ENCODE results near the gene NCAM2.

The NCAM2 gene

GRCh38 chr21:21001591-21002100 lies 3.4 kb downstream of the NCAM2 start:
- H3K9me3 ChIP-seq (ENCODE audit: control insufficient read depth, insufficient read depth, low read length), result no peaks in the 10 kb centered on the region
- H3K4me1 ChIP-seq (ENCODE audit: insufficient read depth, low read length), result no peaks in the 10 kb centered on the region; the same call in 1 of the 2 replicates
- H3K36me3 ChIP-seq (ENCODE audit: insufficient read depth, low read length), result no peaks in the 10 kb centered on the region
- no peak overlapping the region for H3K9ac ChIP-seq (ENCODE audit: low read depth, low read length)

DNA sequence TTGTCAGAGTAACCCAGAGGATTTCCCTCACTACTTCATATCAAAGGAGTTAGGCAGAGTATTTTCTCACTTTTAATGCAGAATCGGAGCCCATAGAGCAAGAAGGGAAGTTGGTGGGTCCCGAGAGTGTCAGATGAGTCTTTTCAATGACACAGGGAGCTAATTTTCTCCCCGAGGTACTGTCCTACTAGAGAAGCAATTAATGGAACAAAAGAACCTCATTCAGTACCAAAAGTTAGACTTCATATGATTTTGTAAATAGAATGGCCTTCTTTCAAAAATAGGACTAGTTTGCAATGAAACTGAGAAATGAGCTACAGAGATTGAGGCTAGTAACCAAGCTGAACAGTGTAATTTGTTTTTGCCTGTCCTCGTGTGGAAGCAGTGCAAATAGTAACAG lies 3.9 kb downstream of the NCAM2 start:
- no peaks in the 10 kb centered on the region for H3K36me3 ChIP-seq (ENCODE audit: insufficient read depth, low read length)
- no peak overlapping the region for H3K9ac ChIP-seq (ENCODE audit: low read depth, low read length)
- no peaks in the 10 kb centered on the region; the same call in 1 of the 2 replicates for H3K4me1 ChIP-seq (ENCODE audit: insufficient read depth, low read length)
- H3K9me3 ChIP-seq (ENCODE audit: control insufficient read depth, insufficient read depth, low read length), result no peaks in the 10 kb centered on the region

DNA sequence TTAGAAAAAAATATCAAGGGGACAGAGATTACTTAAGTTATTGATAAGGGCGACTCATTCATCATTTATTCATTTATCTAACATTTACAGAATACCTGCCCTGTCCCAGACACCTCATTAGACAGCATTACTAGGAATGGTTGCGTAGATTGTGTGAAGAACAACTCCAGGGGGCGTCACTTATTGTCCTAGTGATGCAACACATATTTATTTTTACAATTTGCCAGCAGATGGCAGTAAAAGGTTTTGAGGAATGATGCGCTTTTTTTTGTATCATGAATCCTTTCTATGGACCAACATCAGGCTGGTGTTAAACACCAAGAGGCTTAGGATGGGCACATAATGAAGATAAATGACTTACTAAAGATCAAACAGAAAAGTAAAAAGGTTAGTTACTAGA lies 5.5 kb downstream of the NCAM2 start:
- Histone ChIP-seq H3K9ac (ENCODE audit: low read depth, low read length) (no peak overlapping the region), H3K36me3 (ENCODE audit: insufficient read depth, low read length) (no peaks in the 10 kb centered on the region), H3K9me3 (ENCODE audit: control insufficient read depth, insufficient read depth, low read length) (no peaks in the 10 kb centered on the region), H3K4me1 (ENCODE audit: insufficient read depth, low read length) (no peaks in the 10 kb centered on the region; the same call in none of the 2 replicates)

DNA sequence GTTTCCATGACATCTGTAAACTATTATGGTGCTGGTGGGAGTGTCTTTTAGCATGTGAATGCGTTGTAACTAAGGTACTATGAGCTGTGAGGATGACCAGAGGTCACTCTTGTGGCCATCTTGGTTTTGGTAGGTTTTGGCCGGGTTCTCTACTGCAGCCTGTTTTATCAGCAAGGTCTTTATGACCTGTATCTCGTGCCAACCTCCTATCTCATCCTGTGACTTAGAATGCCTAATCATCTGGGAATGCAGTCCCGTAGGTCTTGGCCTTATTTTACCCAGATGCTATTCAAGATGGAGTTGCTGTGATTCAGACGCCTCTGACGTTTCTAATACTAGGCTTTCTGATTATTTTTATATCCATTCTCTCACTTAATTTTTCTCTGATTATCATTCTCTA lies 9.4 kb downstream of the NCAM2 start:
- Histone ChIP-seq H3K9me3 (ENCODE audit: control insufficient read depth, insufficient read depth, low read length) (no peaks in the 10 kb centered on the region), H3K36me3 (ENCODE audit: insufficient read depth, low read length) (no peaks in the 10 kb centered on the region), H3K9ac (ENCODE audit: low read depth, low read length) (no peak overlapping the region), H3K4me1 (ENCODE audit: insufficient read depth, low read length) (peaks cover 9% of the 10 kb centered on the region)

- Histone ChIP-seq H3K9ac (ENCODE audit: low read depth, low read length) (no peak overlapping the region), H3K9me3 (ENCODE audit: control insufficient read depth, insufficient read depth, low read length) (no peaks in the 10 kb centered on the region), H3K4me1 (ENCODE audit: insufficient read depth, low read length) (peaks cover 9% of the 10 kb centered on the region), H3K36me3 (ENCODE audit: insufficient read depth, low read length) (no peaks in the 10 kb centered on the region)
Observed at GRCh38 chr21:21010228-21010627, 12.0 kb downstream of the NCAM2 start.

DNA sequence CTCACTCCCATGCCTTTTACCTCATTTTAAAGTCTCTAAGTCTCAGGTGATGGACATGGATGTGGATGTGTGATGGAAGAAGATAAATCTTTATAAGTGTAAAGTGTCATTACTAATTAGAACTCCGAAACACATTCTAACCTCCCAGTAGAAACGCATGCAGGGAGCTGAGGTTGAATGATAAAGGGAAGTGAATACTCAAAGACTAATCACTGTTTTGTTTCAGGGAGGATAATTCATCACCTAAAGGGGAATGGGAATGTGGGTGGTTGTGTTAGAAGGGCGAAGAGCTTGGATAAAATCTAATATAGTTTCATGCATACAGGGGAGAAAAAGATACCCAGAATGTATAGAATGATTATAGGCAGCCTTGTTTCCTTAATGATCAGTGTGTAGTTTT lies 12.5 kb downstream of the NCAM2 start:
- no peaks in the 10 kb centered on the region for H3K9me3 ChIP-seq (ENCODE audit: control insufficient read depth, insufficient read depth, low read length)
- H3K36me3 ChIP-seq (ENCODE audit: insufficient read depth, low read length), result no peaks in the 10 kb centered on the region
- H3K9ac ChIP-seq (ENCODE audit: low read depth, low read length), result no peak overlapping the region
- H3K4me1 ChIP-seq (ENCODE audit: insufficient read depth, low read length), result peaks cover 9% of the 10 kb centered on the region

GRCh38 chr21:21018821-21019220 lies 20.6 kb downstream of the NCAM2 start:
- H3K4me1 ChIP-seq (ENCODE audit: insufficient read depth, low read length), result peaks cover 3% of the 10 kb centered on the region; the same call in 1 of the 2 replicates
- H3K9me3 ChIP-seq (ENCODE audit: control insufficient read depth, insufficient read depth, low read length), result no peaks in the 10 kb centered on the region
- no peak overlapping the region for H3K9ac ChIP-seq (ENCODE audit: low read depth, low read length)
- no peaks in the 10 kb centered on the region for H3K36me3 ChIP-seq (ENCODE audit: insufficient read depth, low read length)

- Histone ChIP-seq H3K4me1 (ENCODE audit: insufficient read depth, low read length) (peaks cover 3% of the 10 kb centered on the region; the same call in 1 of the 2 replicates), H3K36me3 (ENCODE audit: insufficient read depth, low read length) (no peaks in the 10 kb centered on the region), H3K9ac (ENCODE audit: low read depth, low read length) (no peak overlapping the region), H3K9me3 (ENCODE audit: control insufficient read depth, insufficient read depth, low read length) (no peaks in the 10 kb centered on the region)
Observed at GRCh38 chr21:21019681-21020080, 21.5 kb downstream of the NCAM2 start.

- no peaks in the 10 kb centered on the region for H3K36me3 ChIP-seq (ENCODE audit: insufficient read depth, low read length)
- H3K9ac ChIP-seq (ENCODE audit: low read depth, low read length), result no peak overlapping the region
- peaks cover 2% of the 10 kb centered on the region; the same call in 1 of the 2 replicates for H3K4me1 ChIP-seq (ENCODE audit: insufficient read depth, low read length)
- H3K9me3 ChIP-seq (ENCODE audit: control insufficient read depth, insufficient read depth, low read length), result no peaks in the 10 kb centered on the region; the same call in 1 of the 2 replicates
Observed at GRCh38 chr21:21025742-21026141, 27.5 kb downstream of the NCAM2 start.

- Histone ChIP-seq H3K36me3 (ENCODE audit: insufficient read depth, low read length) (no peaks in the 10 kb centered on the region), H3K9me3 (ENCODE audit: control insufficient read depth, insufficient read depth, low read length) (no peaks in the 10 kb centered on the region; the same call in 1 of the 2 replicates), H3K4me1 (ENCODE audit: insufficient read depth, low read length) (no peaks in the 10 kb centered on the region), H3K9ac (ENCODE audit: low read depth, low read length) (no peak overlapping the region)
Observed at GRCh38 chr21:21028275-21028820, 30.1 kb downstream of the NCAM2 start.

- no peak overlapping the region for H3K9ac ChIP-seq (ENCODE audit: low read depth, low read length)
- H3K4me1 ChIP-seq (ENCODE audit: insufficient read depth, low read length), result no peaks in the 10 kb centered on the region
- H3K36me3 ChIP-seq (ENCODE audit: insufficient read depth, low read length), result no peaks in the 10 kb centered on the region
- no peaks in the 10 kb centered on the region; the same call in 1 of the 2 replicates for H3K9me3 ChIP-seq (ENCODE audit: control insufficient read depth, insufficient read depth, low read length)
Observed at GRCh38 chr21:21029164-21029563, 31.0 kb downstream of the NCAM2 start.

GRCh38 chr21:21030311-21030710 lies 32.1 kb downstream of the NCAM2 start:
- no peaks in the 10 kb centered on the region; the same call in 1 of the 2 replicates for H3K9me3 ChIP-seq (ENCODE audit: control insufficient read depth, insufficient read depth, low read length)
- H3K4me1 ChIP-seq (ENCODE audit: insufficient read depth, low read length), result no peaks in the 10 kb centered on the region
- no peak overlapping the region for H3K9ac ChIP-seq (ENCODE audit: low read depth, low read length)
- no peaks in the 10 kb centered on the region for H3K36me3 ChIP-seq (ENCODE audit: insufficient read depth, low read length)

DNA sequence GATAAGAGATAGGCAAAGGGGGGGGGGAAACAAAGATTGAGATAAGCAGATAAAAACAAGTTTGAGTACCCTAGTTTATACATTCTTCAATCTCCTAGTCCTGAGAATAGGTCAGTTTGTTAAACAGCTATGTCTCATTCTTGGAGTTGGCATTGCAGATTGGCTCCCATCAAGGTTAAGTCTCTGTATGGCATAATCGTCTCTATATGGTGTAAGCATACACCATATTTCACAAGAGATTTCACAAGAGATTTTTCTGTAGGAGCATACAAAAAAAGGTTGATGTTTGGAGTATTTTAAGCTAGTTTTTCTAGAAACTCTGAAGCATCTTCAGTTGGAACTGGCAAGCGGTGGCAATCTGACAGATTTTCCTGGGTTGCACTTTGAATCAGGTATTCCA lies 35.8 kb downstream of the NCAM2 start:
- H3K36me3 ChIP-seq (ENCODE audit: insufficient read depth, low read length), result no peaks in the 10 kb centered on the region
- no peaks in the 10 kb centered on the region; the same call in 1 of the 2 replicates for H3K9me3 ChIP-seq (ENCODE audit: control insufficient read depth, insufficient read depth, low read length)
- H3K4me1 ChIP-seq (ENCODE audit: insufficient read depth, low read length), result no peaks in the 10 kb centered on the region
- H3K9ac ChIP-seq (ENCODE audit: low read depth, low read length), result no peak overlapping the region

DNA sequence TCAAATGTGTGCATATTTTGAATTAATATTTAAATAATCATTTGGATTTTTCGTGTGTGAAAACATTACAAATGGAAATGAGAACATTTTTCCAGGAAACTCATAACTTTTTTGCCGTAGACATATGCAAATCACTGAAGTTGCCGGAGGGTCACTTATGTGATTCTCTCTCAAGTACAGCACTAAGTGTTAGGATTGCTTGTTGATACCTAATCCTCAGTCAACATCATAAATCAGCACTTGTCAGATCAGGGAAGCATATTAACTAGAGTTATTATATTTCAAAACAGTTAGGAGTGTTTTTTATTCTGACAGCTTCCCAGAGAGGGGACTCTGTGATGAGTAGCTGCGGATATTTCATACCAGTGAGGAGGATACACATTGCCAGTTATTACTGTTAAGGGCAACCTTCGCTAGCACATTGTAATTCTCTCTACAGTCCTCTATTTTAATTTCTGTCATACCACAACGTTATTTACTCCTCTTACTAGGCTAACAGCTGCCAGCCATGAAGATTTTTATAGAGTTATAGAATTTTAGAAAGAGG lies 41.5 kb downstream of the NCAM2 start:
- Histone ChIP-seq H3K36me3 (ENCODE audit: insufficient read depth, low read length) (no peaks in the 10 kb centered on the region), H3K9ac (ENCODE audit: low read depth, low read length) (no peak overlapping the region), H3K9me3 (ENCODE audit: control insufficient read depth, insufficient read depth, low read length) (no peaks in the 10 kb centered on the region), H3K4me1 (ENCODE audit: insufficient read depth, low read length) (no peaks in the 10 kb centered on the region)

GRCh38 chr21:21045518-21045917 lies 47.3 kb downstream of the NCAM2 start:
- H3K9me3 ChIP-seq (ENCODE audit: control insufficient read depth, insufficient read depth, low read length), result no peaks in the 10 kb centered on the region
- H3K36me3 ChIP-seq (ENCODE audit: insufficient read depth, low read length), result no peaks in the 10 kb centered on the region
- H3K4me1 ChIP-seq (ENCODE audit: insufficient read depth, low read length), result peaks cover 16% of the 10 kb centered on the region
- H3K9ac ChIP-seq (ENCODE audit: low read depth, low read length), result no peak overlapping the region

Measured in ES-I3 (cell line).